HepG2 (cell line): ENCODE results near the gene KCNJ6. TPM values are rescaled to one million over a fixed set of nuclear protein-coding genes. Genes with fewer than 3 reads are reported as not detected.

Experiments used
- ATAC-seq: fragments of 200-7000 bp; cut with Tn5 transposase; 3 replicates; pipeline ENCODE4 v1.9.1; 2020; ENCODE audit warnings: mild to moderate bottlenecking, moderate library complexity
- BruUV-seq: library from RNA; stranded (reverse); fragments of 400-500 nt; replicated peaks from 2 replicates; lab custom pipeline; 2021; lab: Mats Ljungman, UMichigan
- CTCF ChIA-PET: fragments of 300-600 bp; formaldehyde crosslinking; extraction: SDS; loops from one replicate; lab custom pipeline; 2021; ENCODE audit warnings: low total read pairs, inconsistent platforms, low intra/inter-chr PET ratio; lab: Yijun Ruan, JAX
- POLR2A ChIA-PET: fragments of 350-600 bp; sonication (Branson Sonifier 250); formaldehyde crosslinking; loops from one replicate; lab custom pipeline; 2020; ENCODE audit warnings: antibody characterized with exemption, inconsistent platforms; lab: Yijun Ruan, JAX
- DNase-seq: peaks from one replicate; pipeline ENCODE4 v3.0.0-alpha.2; 2015; ENCODE audit warnings: low spot score
- FAIRE-seq: peaks from 3 replicates; lab custom pipeline; 2011; peaks lifted over from hg19 to GRCh38; lab: Jason Lieb, UNC
- H2AFZ ChIP-seq: one replicate; pipeline ENCODE4 v1.6.1; 2011; ENCODE audit warnings: low read length, inconsistent platforms
- H3K27ac ChIP-seq: fragments of 300-600 bp; 3 replicates; pipeline ENCODE4 v1.8.0; 2011; ENCODE audit warnings: mixed run types, mild to moderate bottlenecking, mixed read lengths, low read length, inconsistent platforms; ENCODE audit not compliant: insufficient read depth; ENCODE audit errors: extremely low read length
- H3K27me3 ChIP-seq, 2 experiments: fragments of 200-600 bp in 1 of 2; 2 replicates in 1 of 2; 3 replicates in 1 of 2; pipeline versions ENCODE4 v1.6.0 to v1.8.0; 2011; ENCODE audit warnings: low read length in 2 of 2, mild to moderate bottlenecking in 2 of 2, moderate library complexity in 2 of 2, inconsistent platforms in 1 of 2; ENCODE audit not compliant: insufficient read depth in 2 of 2, control insufficient read depth in 1 of 2
- H3K36me3 ChIP-seq, 2 experiments: fragments of 200-600 bp in 1 of 2; replicated peaks in 1 of 2; 2 replicates in 1 of 2; 3 replicates in 1 of 2; pipeline versions ENCODE4 v1.5.1 to v1.8.0; 2011; ENCODE audit warnings: low read length in 2 of 2, inconsistent platforms in 1 of 2; ENCODE audit not compliant: insufficient read depth in 2 of 2, control insufficient read depth in 1 of 2
- H3K4me1 ChIP-seq: 2 replicates; pipeline ENCODE4 v1.5.1; 2012; ENCODE audit warnings: low read length, inconsistent platforms; ENCODE audit not compliant: insufficient read depth
- H3K4me2 ChIP-seq: 2 replicates; pipeline ENCODE4 v1.6.0; 2011; ENCODE audit warnings: low read depth, low read length, inconsistent platforms
- H3K4me3 ChIP-seq, 3 experiments: fragments of 200-600 bp in 1 of 3; sonication (generic), shearing (Covaris generic) in 1 of 3; replicated peaks in 1 of 3; 2 replicates each; pipeline ENCODE4 v1.5.1; 2011 to 2016; ENCODE audit warnings: low read length in 3 of 3, inconsistent platforms in 2 of 3, low read depth in 2 of 3, mild to moderate bottlenecking in 2 of 3, control low read depth in 1 of 3, mixed read lengths in 1 of 3; ENCODE audit not compliant: insufficient read depth in 1 of 3
- H3K79me2 ChIP-seq: one replicate; pipeline ENCODE4 v1.6.1; 2011; ENCODE audit warnings: low read length, inconsistent platforms; ENCODE audit not compliant: insufficient read depth
- H3K9ac ChIP-seq: 2 replicates; pipeline ENCODE4 v1.6.0; 2011; ENCODE audit warnings: mild to moderate bottlenecking, low read depth, low read length, inconsistent platforms; ENCODE audit not compliant: insufficient read depth
- H3K9me3 ChIP-seq: 2 replicates; pipeline ENCODE4 v1.5.1; 2012; ENCODE audit warnings: mild to moderate bottlenecking, low read length
- H4K20me1 ChIP-seq: 2 replicates; pipeline ENCODE4 v1.6.0; 2011; ENCODE audit warnings: inconsistent platforms, mild to moderate bottlenecking, low read length, moderate library complexity; ENCODE audit not compliant: insufficient read depth
- FOXO1 ChIP-seq: sonication (generic); formaldehyde crosslinking; IDR thresholded peaks from 2 replicates; pipeline ENCODE4 v1.4.0; 2020; ENCODE audit warnings: missing genetic modification reagents
- HINFP ChIP-seq: sonication (generic); formaldehyde crosslinking; IDR thresholded peaks from 2 replicates; pipeline ENCODE4 v1.4.0; 2020; ENCODE audit warnings: low read depth, mild to moderate bottlenecking, missing genetic modification reagents
- MTERF4 ChIP-seq: sonication (generic); formaldehyde crosslinking; IDR thresholded peaks from 2 replicates; pipeline ENCODE4 v1.8.0; 2023; ENCODE audit warnings: mild to moderate bottlenecking, missing genetic modification reagents
- NR0B2 ChIP-seq: sonication (generic); formaldehyde crosslinking; IDR thresholded peaks from 2 replicates; pipeline ENCODE4 v1.4.0; 2020; ENCODE audit warnings: mild to moderate bottlenecking, missing genetic modification reagents
- SALL2 ChIP-seq: sonication (generic); formaldehyde crosslinking; IDR thresholded peaks from 2 replicates; pipeline ENCODE4 v1.8.1; 2023; ENCODE audit warnings: mild to moderate bottlenecking, missing genetic modification reagents, inconsistent platforms
- SATB2 ChIP-seq: sonication (generic); formaldehyde crosslinking; IDR thresholded peaks from 2 replicates; pipeline ENCODE4 v1.5.0; 2020; ENCODE audit warnings: missing genetic modification reagents
- SUZ12 ChIP-seq: fragments of 150-350 bp; IDR thresholded peaks from 2 replicates; pipeline ENCODE4 v1.6.1; 2014; ENCODE audit warnings: low read depth, low read length
- TRAFD1 ChIP-seq: sonication (generic); formaldehyde crosslinking; IDR thresholded peaks from 2 replicates; pipeline ENCODE4 v1.5.1; 2020; ENCODE audit warnings: missing genetic modification reagents, mild to moderate bottlenecking, borderline replicate concordance
- ZFP36 ChIP-seq: fragments of 150-350 bp; IDR thresholded peaks from 2 replicates; pipeline ENCODE4 v1.6.1; 2018; ENCODE audit warnings: borderline replicate concordance, low read length, low read depth; ENCODE audit not compliant: partially characterized antibody
- WGBS: methylation state at CpG from one replicate; pipeline ENCODE4 v1.1.6; 2017; ENCODE audit warnings: low lambda C conversion rate; 5-methylcytosine and 5-hydroxymethylcytosine counted together
- in situ Hi-C: cut with HindIII; loops from 2 replicates; pipeline ENCODE4 v1.10.0; 2017; ENCODE audit warnings: low pct_unique_long_range_greater_than_20kb; ENCODE audit not compliant: extremely low pct_ligation_motif_present
- intact Hi-C: fragments of 100-400 bp; cut with micrococcal nuclease; formaldehyde crosslinking; loops from one replicate; pipeline ENCODE4 v1.10.0; 2022; ENCODE audit not compliant: unreplicated experiment
- polyA plus RNA-seq, 8 experiments: library from polyadenylated mRNA; depleted of rRNA in 3 of 8; stranded (reverse) in 7 of 8; unstranded in 1 of 8; fragments of >200 nt; fragmentation: Illumina TruSeq in 4 of 8; extraction: Trizol in 4 of 8; gene quantifications; 2 replicates each; pipeline versions ENCODE4 v1.2.1 to v1.2.3, GENCODE V29; 2011 to 2016; ENCODE audit warnings: low read depth in 4 of 8, missing spikeins in 1 of 8, mixed read lengths in 1 of 8; ENCODE audit not compliant: insufficient read depth in 1 of 8
- total RNA-seq, 5 experiments: library from RNA; depleted of rRNA; stranded (reverse); fragments of >200 nt; fragmentation: Illumina TruSeq; extraction: Trizol; gene quantifications; 2 replicates each; pipeline ENCODE4 v1.2.3, GENCODE V29; 2016; ENCODE audit warnings: low read depth in 1 of 5

Gene KCNJ6
- total and polyA plus RNA-seq, 2 of the 13 experiments (the other 11 are each of a cell fraction or from before 2014, with no cell fraction given): not detected

GRCh38 chr21:37808261-37808660, 108.0 kb downstream of the KCNJ6 start (continued):
- TF ChIP-seq HINFP (CRISPR knock-in tag) (no peak), MTERF4 (no peak), TRAFD1 (CRISPR knock-in tag) (no peak), ZFP36 (no peak)

- H3K79me2 ChIP-seq: no peaks in the 10 kb centered on the region
- FAIRE-seq (no peak), DNase-seq (no peak), ATAC-seq (no peak)
- H3K9ac ChIP-seq: no peak overlapping the region
- no peak overlapping the region for H3K27ac ChIP-seq
- in situ Hi-C loops (no loop called here), intact Hi-C loops (no loop called here)
- H4K20me1 ChIP-seq: no peaks in the 10 kb centered on the region
- H3K4me3 ChIP-seq: no peak overlapping the region
- no peak overlapping the region for H3K4me2 ChIP-seq
- H3K27me3 ChIP-seq: no peaks in the 10 kb centered on the region; a peak in 1 of 5 replicates
- H2AFZ ChIP-seq: no peak overlapping the region
- ChIA-PET POLR2A (no interaction called here), CTCF (no interaction called here)
- H3K36me3 ChIP-seq: no peaks in the 10 kb centered on the region
- H3K9me3 ChIP-seq: no peaks in the 10 kb centered on the region
- no peaks in the 10 kb centered on the region for H3K4me1 ChIP-seq
- BruUV-seq: no TSS peak
- WGBS: 2% methylated on average over 2 of the region's 2 CpGs
- TF ChIP-seq SATB2 (CRISPR knock-in tag) (no peak), SUZ12 (no peak), NR0B2 (CRISPR knock-in tag) (no peak), SALL2 (no peak), FOXO1 (CRISPR knock-in tag) (no peak)
Measured at GRCh38 chr21:37805266-37805665, 111.0 kb downstream of the KCNJ6 start.
